Prostate gland (tissue), 2 donors: ENCODE results near the gene GRIN2A.

Experiments
- POLR2A ChIP-seq: fragments of 450-650 bp; IDR thresholded peaks from one replicate; pipeline ENCODE4 v1.6.1; 2016; ENCODE audit warnings: antibody characterized with exemption, mild to moderate bottlenecking
- TF ChIP-seq, protein P1 (sequence below), 4 experiments: fragments of 200-600 bp in 2 of 4; fragments of 450-650 bp in 2 of 4; sonication (generic) in 2 of 4; IDR thresholded peaks; 1 replicate in 3 of 4; 2 replicates in 1 of 4; pipeline ENCODE4 v1.5.1; 2016 to 2019; ENCODE audit warnings: antibody characterized with exemption in 4 of 4, mild to moderate bottlenecking in 2 of 4, moderate library complexity in 2 of 4

DNA sequence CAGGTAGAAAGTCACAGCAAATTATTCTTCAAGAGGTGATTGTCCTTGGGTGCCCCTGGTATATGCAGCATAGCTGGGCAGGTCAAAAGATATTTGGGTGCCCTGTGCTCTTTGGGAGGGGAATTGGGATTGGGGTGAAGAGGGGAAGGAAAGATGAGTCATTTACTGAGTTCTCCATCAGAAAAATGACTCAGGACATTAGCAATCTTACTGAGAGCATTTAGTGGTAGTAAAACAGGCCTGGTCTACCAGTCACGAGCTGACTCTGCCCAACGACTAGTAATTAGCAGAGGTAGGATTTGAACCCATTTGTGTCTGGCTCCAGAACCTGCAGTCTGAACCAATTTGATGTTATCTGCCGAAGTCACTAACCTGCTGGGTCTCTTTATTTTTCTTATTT is 6.0 kb upstream of the GRIN2A start:
- TF ChIP-seq POLR2A: no peak
- TF ChIP-seq, protein P1, sequence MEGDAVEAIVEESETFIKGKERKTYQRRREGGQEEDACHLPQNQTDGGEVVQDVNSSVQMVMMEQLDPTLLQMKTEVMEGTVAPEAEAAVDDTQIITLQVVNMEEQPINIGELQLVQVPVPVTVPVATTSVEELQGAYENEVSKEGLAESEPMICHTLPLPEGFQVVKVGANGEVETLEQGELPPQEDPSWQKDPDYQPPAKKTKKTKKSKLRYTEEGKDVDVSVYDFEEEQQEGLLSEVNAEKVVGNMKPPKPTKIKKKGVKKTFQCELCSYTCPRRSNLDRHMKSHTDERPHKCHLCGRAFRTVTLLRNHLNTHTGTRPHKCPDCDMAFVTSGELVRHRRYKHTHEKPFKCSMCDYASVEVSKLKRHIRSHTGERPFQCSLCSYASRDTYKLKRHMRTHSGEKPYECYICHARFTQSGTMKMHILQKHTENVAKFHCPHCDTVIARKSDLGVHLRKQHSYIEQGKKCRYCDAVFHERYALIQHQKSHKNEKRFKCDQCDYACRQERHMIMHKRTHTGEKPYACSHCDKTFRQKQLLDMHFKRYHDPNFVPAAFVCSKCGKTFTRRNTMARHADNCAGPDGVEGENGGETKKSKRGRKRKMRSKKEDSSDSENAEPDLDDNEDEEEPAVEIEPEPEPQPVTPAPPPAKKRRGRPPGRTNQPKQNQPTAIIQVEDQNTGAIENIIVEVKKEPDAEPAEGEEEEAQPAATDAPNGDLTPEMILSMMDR (IDR thresholded peaks at IDR 0.05): no peak
